ENCODE data around the gene PLEKHD1. TPM values are rescaled to one million over a fixed set of nuclear protein-coding genes. Genes with fewer than 3 reads are reported as not detected.

Gene PLEKHD1
- total and polyA plus RNA-seq, 2 of the 8 experiments (the other 6 are each of a cell fraction or from before 2014, with no cell fraction given): 0.24 to 0.48 TPM

DNA sequence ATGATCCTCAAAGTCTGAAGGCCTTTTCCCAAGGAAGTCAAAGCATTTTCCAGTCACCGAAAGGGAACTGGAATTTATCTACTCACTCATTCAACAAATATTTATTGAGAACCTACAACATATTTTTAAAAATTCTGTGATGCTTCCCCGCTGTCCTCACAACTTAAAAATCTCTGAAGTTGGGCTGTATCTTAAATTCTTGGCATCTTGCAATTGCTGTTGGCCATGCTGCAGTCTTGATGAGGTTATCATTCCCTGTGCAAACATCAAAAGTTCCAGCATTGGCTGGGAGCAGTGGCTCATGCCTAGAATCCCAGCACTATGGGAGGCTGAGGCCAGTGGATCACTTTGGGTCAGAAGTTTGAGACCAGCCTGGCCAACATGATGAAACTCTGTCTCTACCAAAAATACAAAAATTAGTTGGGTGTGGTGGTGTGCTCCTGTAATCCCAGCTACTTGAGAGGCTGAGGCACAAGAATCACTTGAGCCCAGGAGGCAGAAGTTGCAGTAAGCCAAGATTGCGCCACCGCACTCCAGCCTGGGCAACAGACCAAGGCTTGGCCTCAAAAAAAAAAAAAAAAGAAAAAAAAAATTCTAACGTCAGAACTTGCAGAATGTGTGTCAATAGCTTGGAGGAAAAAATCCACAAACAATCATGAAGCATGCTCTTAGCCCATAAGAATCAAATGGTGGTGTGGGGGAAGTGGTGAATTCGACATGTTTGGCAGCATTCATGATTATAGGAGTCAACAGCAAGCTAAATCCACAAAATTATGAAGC, 55.3 kb downstream of the PLEKHD1 start (continued):
- TF ChIP-seq SP2 (IDR thresholded peaks at IDR 0.05; ENCODE audit: low read length) (no peak), TCF12 (IDR thresholded peaks at IDR 0.05; ENCODE audit: low read depth, low read length) (no peak), YY1 (IDR thresholded peaks at IDR 0.05; ENCODE audit: low read depth, low read length) (no peak), ATF3 (IDR thresholded peaks at IDR 0.05; ENCODE audit: insufficient read depth, low read depth, low read length) (no peak), CTCF (IDR thresholded peaks at IDR 0.05; ENCODE audit: control extremely low read depth in 1 of 3, insufficient read depth in 1 of 3, low read depth in 1 of 3, low read length in 3 of 3) (no peak), SAP30 (IDR thresholded peaks at IDR 0.05; ENCODE audit: insufficient read depth, insufficient replicate concordance, low read length) (no peak), SP1 (IDR thresholded peaks at IDR 0.05; ENCODE audit: low read depth, low read length) (no peak)
